ENCODE measurements around the gene PROCA1. TPM values are rescaled to one million over a fixed set of nuclear protein-coding genes. Genes with fewer than 3 reads are reported as not detected.
"Not testable (repeated sequence)": the region's sequence is repeated elsewhere in the genome, so short reads cannot be mapped to it uniquely, and the experiment has no call there.

The PROCA1 gene
- total RNA-seq, 2 donors from 2014 or later: 1.9 to 9.4 TPM

- H3K36me3 ChIP-seq: peaks cover 5 to 7% of the 10 kb centered on the region in 2 donors
- no peaks in the 10 kb centered on the region for H3K9me3 ChIP-seq
- TF ChIP-seq POLR2A (IDR thresholded peaks at IDR 0.05) (no peak), CTCF (IDR thresholded peaks at IDR 0.05) (no peak), POLR2AphosphoS5 (IDR thresholded peaks at IDR 0.05) (no peak)
- peak overlapping the region; percentile 99 for H3K27ac ChIP-seq
- peak overlapping the region; percentile 63 to 76 for H3K4me3 ChIP-seq
- H3K4me1 ChIP-seq (replicated peaks): peaks cover 23% of the 10 kb centered on the region
- intact Hi-C loops (cut with DNase I): loop anchor here (5.0 to 10.0 kb wide), 2 partner anchors 190 to 227 kb away; partner anchors contain the start of gene PHF12
- DNase-seq (ENCODE audit: low spot score): no peak
- no peaks in the 10 kb centered on the region for H3K27me3 ChIP-seq (replicated peaks; ENCODE audit: insufficient read depth)
- 27% methylated on average over 20 of the region's 20 CpGs for WGBS
Observed at GRCh38 chr17:28725166-28725659, 13.5 kb upstream of the PROCA1 start.

DNA sequence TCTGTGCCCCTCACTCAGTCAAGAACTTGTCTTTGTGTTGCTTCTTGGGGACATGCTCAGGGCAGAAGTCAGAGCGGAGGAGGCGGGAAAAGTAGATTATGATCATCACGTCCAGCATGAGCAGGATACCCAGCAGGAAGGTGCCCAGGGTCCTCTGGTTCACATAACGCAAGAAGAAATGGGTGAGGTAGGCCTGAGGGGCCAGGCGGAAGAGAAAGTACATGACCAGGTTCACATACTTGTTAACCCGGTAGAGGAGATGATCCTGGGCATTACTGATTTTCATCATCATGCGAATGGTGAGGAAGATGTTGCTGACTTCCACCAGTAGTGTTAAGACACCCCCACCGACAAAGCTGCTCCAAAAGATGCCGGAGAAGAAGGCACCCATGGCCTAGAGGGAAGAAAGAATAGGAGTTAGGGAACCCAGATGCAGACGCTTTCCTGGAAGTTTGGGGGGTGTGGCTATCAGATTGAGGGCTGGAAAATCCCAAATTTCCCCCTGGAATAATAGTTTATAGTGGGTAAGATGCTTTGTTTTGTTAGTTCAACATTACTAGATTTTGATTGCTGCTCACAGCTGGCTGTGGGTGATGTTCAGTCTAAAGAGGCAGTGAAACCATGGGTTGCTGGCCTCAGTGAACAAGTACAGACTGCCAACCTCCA, 12.9 kb upstream of the PROCA1 start:
- TF ChIP-seq CTCF (IDR thresholded peaks at IDR 0.05) (no peak), POLR2A (IDR thresholded peaks at IDR 0.05) (no peak), POLR2AphosphoS5 (IDR thresholded peaks at IDR 0.05) (no peak)
- Histone ChIP-seq H3K4me3 (no peak overlapping the region), H3K27ac (peak overlapping the region; percentile 99), H3K9me3 (no peaks in the 10 kb centered on the region), H3K4me1 (replicated peaks) (peaks cover 23% of the 10 kb centered on the region), H3K27me3 (replicated peaks; ENCODE audit: insufficient read depth) (no peaks in the 10 kb centered on the region), H3K36me3 (peaks cover 5 to 7% of the 10 kb centered on the region in 2 donors)
- WGBS: 68% methylated on average over 10 of the region's 10 CpGs
- no peak for DNase-seq (ENCODE audit: low spot score)
- intact Hi-C loops (cut with DNase I): loop anchor here (5.0 to 10.0 kb wide), 2 partner anchors 190 to 228 kb away; partner anchors contain the start of gene PHF12

DNA sequence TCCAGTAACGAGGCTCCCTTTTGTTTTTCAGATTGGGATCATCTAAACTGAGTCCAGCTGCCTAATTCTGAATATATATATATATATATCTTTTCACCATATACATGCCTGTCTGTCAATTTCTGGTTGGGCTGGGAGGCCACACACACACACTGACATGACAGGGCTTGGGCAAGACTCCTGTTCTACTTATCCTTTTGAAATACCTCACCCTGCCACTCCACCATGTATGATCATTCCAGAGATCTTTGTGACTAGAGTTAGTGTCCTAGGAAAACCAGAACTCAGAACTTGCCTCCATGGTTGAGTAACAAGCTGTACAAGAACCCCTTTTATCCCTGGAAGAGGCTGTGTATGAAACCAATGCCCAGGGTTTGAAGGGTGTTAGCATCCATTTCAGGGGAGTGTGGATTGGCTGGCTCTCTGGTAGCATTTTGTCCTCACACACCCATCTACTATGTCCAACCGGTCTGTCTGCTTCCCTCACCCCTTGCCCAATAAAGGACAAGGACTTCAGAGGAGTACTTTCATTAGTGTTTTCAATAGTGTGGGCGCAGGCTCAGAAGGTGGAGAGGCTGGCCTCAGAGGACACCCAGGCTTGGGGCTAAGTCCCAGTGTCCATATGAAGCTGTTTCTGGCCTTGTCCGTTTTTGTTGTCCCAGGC, 12.3 kb upstream of the PROCA1 start:
- H3K27me3 ChIP-seq (replicated peaks; ENCODE audit: insufficient read depth); H3K36me3 ChIP-seq; H3K4me3 ChIP-seq; H3K9me3 ChIP-seq: not testable (repeated sequence)
- peak; percentile 62 for DNase-seq (ENCODE audit: low spot score)
- Histone ChIP-seq H3K4me1 (replicated peaks) (peaks cover 23% of the 10 kb centered on the region), H3K27ac (peak overlapping the region; percentile 99)
- 45% methylated on average over 4 of the region's 4 CpGs for WGBS
- TF ChIP-seq POLR2AphosphoS5 (IDR thresholded peaks at IDR 0.05): peak; percentile 91
- intact Hi-C loops (cut with DNase I): loop anchor here (10.0 kb wide), 1 partner anchor 191 kb away; no protein-coding TSS in a partner anchor

DNA sequence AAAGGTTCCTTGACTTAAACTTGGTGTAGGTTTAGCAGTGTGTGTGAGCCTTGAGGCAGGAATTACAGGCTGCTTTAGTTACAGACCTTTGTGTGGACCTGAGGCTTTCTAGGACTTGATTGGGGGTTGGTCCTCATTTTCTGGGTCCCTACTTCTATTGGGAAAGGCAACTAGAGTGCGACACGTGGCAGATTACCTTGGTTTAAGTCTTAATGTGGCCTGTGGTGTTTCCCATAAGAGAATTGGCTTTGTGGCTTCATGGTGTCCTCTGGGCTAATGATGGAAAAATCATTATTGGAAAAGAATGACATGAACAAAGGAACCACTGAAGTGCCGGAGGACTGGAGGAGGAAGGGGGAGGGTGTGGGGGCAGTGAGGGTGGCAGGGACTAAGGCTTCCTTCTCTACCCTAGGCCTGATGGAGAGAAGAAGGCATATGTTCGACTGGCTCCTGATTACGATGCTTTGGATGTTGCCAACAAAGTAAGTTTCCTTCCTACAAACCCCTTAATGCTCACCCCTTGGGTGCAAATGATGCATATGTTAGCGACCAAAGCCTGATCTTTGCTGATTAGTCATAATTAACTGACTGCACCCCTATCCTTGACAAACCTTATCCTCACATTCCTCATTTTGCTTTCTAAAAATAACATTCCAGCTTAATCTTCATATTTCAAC, 11.6 kb upstream of the PROCA1 start:
- Histone ChIP-seq H3K36me3 (peaks cover 5 to 7% of the 10 kb centered on the region in 2 donors), H3K27me3 (replicated peaks; ENCODE audit: insufficient read depth) (no peaks in the 10 kb centered on the region), H3K4me3 (no peak overlapping the region), H3K9me3 (no peaks in the 10 kb centered on the region), H3K27ac (peak overlapping the region; percentile 99), H3K4me1 (replicated peaks) (peaks cover 23% of the 10 kb centered on the region)
- no peak for TF ChIP-seq POLR2A (IDR thresholded peaks at IDR 0.05)
- no peak for TF ChIP-seq CTCF (IDR thresholded peaks at IDR 0.05)
- TF ChIP-seq POLR2AphosphoS5 (IDR thresholded peaks at IDR 0.05): no peak
- 65% methylated on average over 6 of the region's 6 CpGs for WGBS
- intact Hi-C loops (cut with DNase I): loop anchor here (10.0 kb wide), 1 partner anchor 192 kb away; no protein-coding TSS in a partner anchor
- DNase-seq (ENCODE audit: low spot score): no peak

Measured in prostate gland (tissue), 2 donors.